WTC11 (cell line): ENCODE results near the gene CD164L2.
"Not testable (repeated sequence)": the region's sequence is repeated elsewhere in the genome, so short reads cannot be mapped to it uniquely, and the experiment has no call there.

Experiments used
- ATF1 ChIP-seq: sonication (generic); formaldehyde crosslinking; IDR thresholded peaks from 2 replicates; pipeline ENCODE4 v1.8.1; 2023; ENCODE audit warnings: mild to moderate bottlenecking, moderate library complexity, missing genetic modification reagents
- ATF2 ChIP-seq: sonication (generic); formaldehyde crosslinking; IDR thresholded peaks from 2 replicates; pipeline ENCODE4 v1.8.1; 2022; ENCODE audit warnings: low read depth, missing genetic modification reagents, borderline replicate concordance
- CBFB ChIP-seq: sonication (generic); formaldehyde crosslinking; IDR thresholded peaks from 2 replicates; pipeline ENCODE4 v1.8.1; 2022; ENCODE audit warnings: mild to moderate bottlenecking, low read depth, missing genetic modification reagents
- E2F5 ChIP-seq: sonication (generic); formaldehyde crosslinking; IDR thresholded peaks from 2 replicates; pipeline ENCODE4 v1.8.1; 2022; ENCODE audit warnings: mild to moderate bottlenecking, moderate library complexity, missing genetic modification reagents
- ELF4 ChIP-seq: sonication (generic); formaldehyde crosslinking; IDR thresholded peaks from 2 replicates; pipeline ENCODE4 v1.8.1; 2022; ENCODE audit warnings: low read depth, mild to moderate bottlenecking, moderate library complexity, missing genetic modification reagents
- ETV6 ChIP-seq: sonication (generic); formaldehyde crosslinking; IDR thresholded peaks from 2 replicates; pipeline ENCODE4 v1.8.1; 2022; ENCODE audit warnings: mild to moderate bottlenecking, missing genetic modification reagents
- FOXP4 ChIP-seq: sonication (generic); formaldehyde crosslinking; IDR thresholded peaks from 2 replicates; pipeline ENCODE4 v1.8.0; 2022; ENCODE audit warnings: mild to moderate bottlenecking, missing genetic modification reagents
- GTF2I ChIP-seq: fragments of 250-450 bp; sonication (Bioruptor Pico); conservative IDR thresholded peaks from 2 replicates; pipeline ENCODE4 v1.4.0; 2021; ENCODE audit warnings: mild to moderate bottlenecking
- HMGXB4 ChIP-seq: sonication (generic); formaldehyde crosslinking; IDR thresholded peaks from 2 replicates; pipeline ENCODE4 v1.8.1; 2023; ENCODE audit warnings: mild to moderate bottlenecking, moderate library complexity, missing genetic modification reagents
- NR3C1 ChIP-seq: sonication (generic); formaldehyde crosslinking; conservative IDR thresholded peaks from 2 replicates; pipeline ENCODE4 v1.8.1; 2023; ENCODE audit warnings: low read depth, mild to moderate bottlenecking, missing genetic modification reagents
- ZNF317 ChIP-seq: sonication (generic); formaldehyde crosslinking; IDR thresholded peaks from 2 replicates; pipeline ENCODE4 v1.8.1; 2023; ENCODE audit warnings: low read depth, mild to moderate bottlenecking, moderate library complexity, missing genetic modification reagents, borderline replicate concordance
- TF ChIP-seq, protein P1 (sequence below): fragments of 200-600 bp; IDR thresholded peaks from 2 replicates; pipeline ENCODE4 v1.8.0; 2022; ENCODE audit warnings: antibody characterized with exemption
- TF ChIP-seq, protein P2 (sequence below): fragments of 250-450 bp; sonication (Bioruptor Pico); IDR thresholded peaks from 2 replicates; pipeline ENCODE4 v1.9.0; 2021; ENCODE audit warnings: mild to moderate bottlenecking, borderline replicate concordance
- TF ChIP-seq, protein P3 (sequence below): sonication (generic); formaldehyde crosslinking; IDR thresholded peaks from 2 replicates; pipeline ENCODE4 v1.8.1; 2022; ENCODE audit warnings: mild to moderate bottlenecking, missing genetic modification reagents, moderate library complexity, borderline replicate concordance

- TF ChIP-seq, protein P1, sequence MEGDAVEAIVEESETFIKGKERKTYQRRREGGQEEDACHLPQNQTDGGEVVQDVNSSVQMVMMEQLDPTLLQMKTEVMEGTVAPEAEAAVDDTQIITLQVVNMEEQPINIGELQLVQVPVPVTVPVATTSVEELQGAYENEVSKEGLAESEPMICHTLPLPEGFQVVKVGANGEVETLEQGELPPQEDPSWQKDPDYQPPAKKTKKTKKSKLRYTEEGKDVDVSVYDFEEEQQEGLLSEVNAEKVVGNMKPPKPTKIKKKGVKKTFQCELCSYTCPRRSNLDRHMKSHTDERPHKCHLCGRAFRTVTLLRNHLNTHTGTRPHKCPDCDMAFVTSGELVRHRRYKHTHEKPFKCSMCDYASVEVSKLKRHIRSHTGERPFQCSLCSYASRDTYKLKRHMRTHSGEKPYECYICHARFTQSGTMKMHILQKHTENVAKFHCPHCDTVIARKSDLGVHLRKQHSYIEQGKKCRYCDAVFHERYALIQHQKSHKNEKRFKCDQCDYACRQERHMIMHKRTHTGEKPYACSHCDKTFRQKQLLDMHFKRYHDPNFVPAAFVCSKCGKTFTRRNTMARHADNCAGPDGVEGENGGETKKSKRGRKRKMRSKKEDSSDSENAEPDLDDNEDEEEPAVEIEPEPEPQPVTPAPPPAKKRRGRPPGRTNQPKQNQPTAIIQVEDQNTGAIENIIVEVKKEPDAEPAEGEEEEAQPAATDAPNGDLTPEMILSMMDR = not testable (repeated sequence)
- TF ChIP-seq, protein P2, sequence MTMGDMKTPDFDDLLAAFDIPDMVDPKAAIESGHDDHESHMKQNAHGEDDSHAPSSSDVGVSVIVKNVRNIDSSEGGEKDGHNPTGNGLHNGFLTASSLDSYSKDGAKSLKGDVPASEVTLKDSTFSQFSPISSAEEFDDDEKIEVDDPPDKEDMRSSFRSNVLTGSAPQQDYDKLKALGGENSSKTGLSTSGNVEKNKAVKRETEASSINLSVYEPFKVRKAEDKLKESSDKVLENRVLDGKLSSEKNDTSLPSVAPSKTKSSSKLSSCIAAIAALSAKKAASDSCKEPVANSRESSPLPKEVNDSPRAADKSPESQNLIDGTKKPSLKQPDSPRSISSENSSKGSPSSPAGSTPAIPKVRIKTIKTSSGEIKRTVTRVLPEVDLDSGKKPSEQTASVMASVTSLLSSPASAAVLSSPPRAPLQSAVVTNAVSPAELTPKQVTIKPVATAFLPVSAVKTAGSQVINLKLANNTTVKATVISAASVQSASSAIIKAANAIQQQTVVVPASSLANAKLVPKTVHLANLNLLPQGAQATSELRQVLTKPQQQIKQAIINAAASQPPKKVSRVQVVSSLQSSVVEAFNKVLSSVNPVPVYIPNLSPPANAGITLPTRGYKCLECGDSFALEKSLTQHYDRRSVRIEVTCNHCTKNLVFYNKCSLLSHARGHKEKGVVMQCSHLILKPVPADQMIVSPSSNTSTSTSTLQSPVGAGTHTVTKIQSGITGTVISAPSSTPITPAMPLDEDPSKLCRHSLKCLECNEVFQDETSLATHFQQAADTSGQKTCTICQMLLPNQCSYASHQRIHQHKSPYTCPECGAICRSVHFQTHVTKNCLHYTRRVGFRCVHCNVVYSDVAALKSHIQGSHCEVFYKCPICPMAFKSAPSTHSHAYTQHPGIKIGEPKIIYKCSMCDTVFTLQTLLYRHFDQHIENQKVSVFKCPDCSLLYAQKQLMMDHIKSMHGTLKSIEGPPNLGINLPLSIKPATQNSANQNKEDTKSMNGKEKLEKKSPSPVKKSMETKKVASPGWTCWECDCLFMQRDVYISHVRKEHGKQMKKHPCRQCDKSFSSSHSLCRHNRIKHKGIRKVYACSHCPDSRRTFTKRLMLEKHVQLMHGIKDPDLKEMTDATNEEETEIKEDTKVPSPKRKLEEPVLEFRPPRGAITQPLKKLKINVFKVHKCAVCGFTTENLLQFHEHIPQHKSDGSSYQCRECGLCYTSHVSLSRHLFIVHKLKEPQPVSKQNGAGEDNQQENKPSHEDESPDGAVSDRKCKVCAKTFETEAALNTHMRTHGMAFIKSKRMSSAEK (CRISPR knock-in tag) = not testable (repeated sequence)
- TF ChIP-seq E2F5 (CRISPR knock-in tag); HMGXB4 (CRISPR knock-in tag); NR3C1; GTF2I (CRISPR knock-in tag); ETV6 (CRISPR knock-in tag); CBFB; ATF2; FOXP4 (CRISPR knock-in tag); ZNF317 (CRISPR knock-in tag); ATF1 (CRISPR knock-in tag); ELF4 (CRISPR knock-in tag): not testable (repeated sequence)
- TF ChIP-seq, protein P3, sequence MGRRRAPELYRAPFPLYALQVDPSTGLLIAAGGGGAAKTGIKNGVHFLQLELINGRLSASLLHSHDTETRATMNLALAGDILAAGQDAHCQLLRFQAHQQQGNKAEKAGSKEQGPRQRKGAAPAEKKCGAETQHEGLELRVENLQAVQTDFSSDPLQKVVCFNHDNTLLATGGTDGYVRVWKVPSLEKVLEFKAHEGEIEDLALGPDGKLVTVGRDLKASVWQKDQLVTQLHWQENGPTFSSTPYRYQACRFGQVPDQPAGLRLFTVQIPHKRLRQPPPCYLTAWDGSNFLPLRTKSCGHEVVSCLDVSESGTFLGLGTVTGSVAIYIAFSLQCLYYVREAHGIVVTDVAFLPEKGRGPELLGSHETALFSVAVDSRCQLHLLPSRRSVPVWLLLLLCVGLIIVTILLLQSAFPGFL = not testable (repeated sequence)
Measured at GRCh38 chr1:27384797-27385196, 1.7 kb upstream of the CD164L2 start.
